SK-N-MC (cell line): Measurements from ENCODE around the gene PDZRN3.

Experiments
- EZH2 ChIP-seq: fragments of 200-600 bp; sonication (generic); IDR thresholded peaks from one replicate; pipeline ENCODE4 v1.6.1; 2017; ENCODE audit warnings: antibody characterized with exemption
- FOXP2 ChIP-seq: optimal IDR thresholded peaks from 2 replicates; pipeline ENCODE3; 2011; ENCODE audit warnings: mild to moderate bottlenecking, moderate library complexity; ENCODE audit not compliant: insufficient read depth; ENCODE audit errors: extremely low read length, control extremely low read depth
- POLR2AphosphoS5 ChIP-seq: IDR thresholded peaks from 2 replicates; pipeline ENCODE4 v1.6.1; 2012; ENCODE audit warnings: mild to moderate bottlenecking, low read depth, low read length, borderline replicate concordance

- TF ChIP-seq EZH2 = no peak
- TF ChIP-seq POLR2AphosphoS5 = no peak
- TF ChIP-seq FOXP2 = no peak
Measured at GRCh38 chr3:73624017-73624820, 522 bp downstream of the PDZRN3 start.
